BLaER1 (cell line): ENCODE measurements around the gene CYP17A1.

Experiments
- H3K27ac ChIP-seq: shearing (Covaris generic); formaldehyde crosslinking; 2 replicates; pipeline ENCODE4 v1.8.1; 2022
- H3K27me3 ChIP-seq: shearing (Covaris generic); formaldehyde crosslinking; 2 replicates; pipeline ENCODE4 v1.8.1; 2022
- H3K36me3 ChIP-seq: shearing (Covaris generic); formaldehyde crosslinking; 2 replicates; pipeline ENCODE4 v1.8.1; 2022
- H3K4me1 ChIP-seq: shearing (Covaris generic); formaldehyde crosslinking; 2 replicates; pipeline ENCODE4 v1.8.1; 2022
- H3K4me2 ChIP-seq: shearing (Covaris generic); formaldehyde crosslinking; 2 replicates; pipeline ENCODE4 v1.8.1; 2022
- H3K4me3 ChIP-seq: shearing (Covaris generic); formaldehyde crosslinking; 2 replicates; pipeline ENCODE4 v1.8.1; 2022
- H3K9ac ChIP-seq: shearing (Covaris generic); formaldehyde crosslinking; 2 replicates; pipeline ENCODE4 v1.8.1; 2022
- H3K9me3 ChIP-seq: shearing (Covaris generic); formaldehyde crosslinking; 2 replicates; pipeline ENCODE4 v1.8.1; 2022
- H4K20me1 ChIP-seq: shearing (Covaris generic); formaldehyde crosslinking; 2 replicates; pipeline ENCODE4 v1.8.1; 2022
- Cebpa-rat ChIP-seq: shearing (Covaris generic); IDR thresholded peaks from 2 replicates; pipeline ENCODE4 v1.8.1; 2022

CYP17A1 gene

DNA sequence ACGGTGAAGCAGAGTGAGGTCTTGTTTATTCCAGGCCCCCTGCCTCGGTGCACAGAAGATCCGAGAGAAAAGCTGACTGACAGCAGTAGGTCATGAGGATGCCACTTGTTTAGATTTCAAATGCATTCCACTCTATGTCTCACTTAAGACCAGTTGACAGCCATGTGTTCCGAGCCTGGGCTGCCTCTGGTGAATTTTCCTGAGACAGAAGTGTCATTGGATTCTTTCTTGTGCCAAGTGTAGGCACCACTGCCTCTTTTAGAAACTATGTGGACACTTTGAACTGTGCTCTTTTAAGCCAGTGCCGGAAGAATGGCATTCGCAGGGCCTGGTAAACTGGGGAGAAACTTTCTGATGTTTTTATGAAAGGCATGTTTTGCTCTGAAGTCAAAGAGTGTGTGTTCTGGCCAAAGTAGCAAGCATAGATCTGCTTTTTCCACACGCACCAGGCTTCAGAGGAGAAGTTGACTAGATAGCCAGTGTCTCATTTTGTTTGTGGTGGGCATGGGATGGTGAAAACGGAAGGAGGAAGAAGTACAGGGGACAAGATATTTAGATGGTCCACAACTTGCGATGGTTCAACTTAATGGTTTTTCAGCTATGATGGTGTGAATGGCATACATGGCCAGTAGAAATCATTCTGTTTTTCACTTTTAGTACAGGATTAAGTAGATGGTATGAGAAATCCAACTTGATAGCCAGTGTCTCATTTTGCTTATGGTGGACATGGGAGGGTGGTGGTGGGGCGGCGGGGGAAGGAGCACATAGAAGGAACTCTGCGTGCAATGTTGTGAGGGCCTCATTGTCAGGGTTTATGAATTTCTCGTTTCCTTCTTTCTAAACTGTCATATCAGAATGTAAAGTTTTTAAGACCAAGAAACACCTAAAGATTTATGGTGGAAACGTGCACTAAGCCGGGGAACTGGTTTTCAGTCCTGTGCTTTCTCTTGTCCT is 41.5 kb downstream of the CYP17A1 start:
- H3K4me2 ChIP-seq = peak overlapping the region; percentile 76
- peak overlapping the region; percentile 57 for H3K27ac ChIP-seq
- H3K4me1 ChIP-seq = peaks cover 59% of the 10 kb centered on the region
- no peak overlapping the region for H3K4me3 ChIP-seq
- peak overlapping the region; percentile 9; the same call in 1 of the 2 replicates for H3K9ac ChIP-seq
- peaks cover 14% of the 10 kb centered on the region; the same call in 1 of the 2 replicates for H4K20me1 ChIP-seq
- H3K9me3 ChIP-seq = no peaks in the 10 kb centered on the region
- no peaks in the 10 kb centered on the region for H3K27me3 ChIP-seq
- no peak for TF ChIP-seq Cebpa-rat
- peaks cover 51% of the 10 kb centered on the region for H3K36me3 ChIP-seq

DNA sequence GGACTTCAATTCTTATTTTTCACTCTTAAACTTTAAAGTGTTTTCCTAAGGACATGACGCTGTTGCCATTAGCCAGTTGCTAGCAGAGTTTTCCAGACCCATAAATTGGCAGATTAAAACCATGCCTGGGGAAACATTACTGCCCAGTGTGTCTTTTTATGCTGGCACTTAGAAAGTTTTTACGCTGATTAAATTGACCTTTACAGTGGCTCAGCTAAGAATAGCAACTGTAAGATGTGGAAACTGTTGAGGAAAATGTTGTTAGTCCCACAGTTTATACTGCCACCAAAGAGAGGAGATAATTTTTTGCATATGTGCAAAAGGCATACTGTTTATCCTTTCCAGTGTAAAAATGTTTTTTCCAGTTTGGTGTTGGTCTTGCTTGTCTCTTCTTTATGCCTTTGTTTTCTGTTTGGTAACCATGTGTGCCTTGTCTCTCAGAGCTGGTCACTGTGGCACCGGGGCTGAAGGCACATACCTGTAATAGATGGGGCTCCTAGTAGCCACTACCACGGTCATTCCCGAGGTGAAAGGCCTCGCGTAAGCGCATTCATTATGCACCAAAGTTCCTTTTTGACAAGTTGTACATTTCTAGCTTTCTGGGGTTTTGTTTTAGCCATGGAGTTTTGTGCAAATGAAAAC is 45.3 kb downstream of the CYP17A1 start:
- Histone ChIP-seq H3K9me3 (peaks cover 18% of the 10 kb centered on the region; the same call in 1 of the 2 replicates), H3K27me3 (no peaks in the 10 kb centered on the region), H3K36me3 (peaks cover 31% of the 10 kb centered on the region), H4K20me1 (peaks cover 21% of the 10 kb centered on the region; the same call in 1 of the 2 replicates), H3K27ac (no peak overlapping the region), H3K4me2 (no peak overlapping the region), H3K4me3 (no peak overlapping the region), H3K9ac (no peak overlapping the region), H3K4me1 (peaks cover 37% of the 10 kb centered on the region)
- no peak for TF ChIP-seq Cebpa-rat

DNA sequence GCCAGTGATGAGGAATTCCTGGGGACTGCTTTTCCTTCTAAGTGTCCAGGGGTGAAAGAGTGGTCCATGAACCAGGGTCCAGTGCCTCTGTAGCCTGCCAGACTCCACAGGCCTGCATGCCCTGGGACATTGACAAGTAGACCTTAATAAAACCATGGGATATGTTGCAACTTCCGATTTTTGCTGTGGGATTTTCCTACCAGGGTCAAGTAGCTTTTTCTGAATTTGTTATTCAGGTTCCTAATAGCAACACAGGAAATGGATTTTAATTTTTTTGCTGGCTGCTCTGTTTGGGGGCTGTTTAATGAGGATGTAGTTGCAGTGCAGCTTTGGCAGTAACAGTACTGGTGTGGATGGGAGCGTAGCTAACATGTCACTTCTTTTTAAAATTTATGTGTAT is 51.4 kb downstream of the CYP17A1 start:
- no peaks in the 10 kb centered on the region for H3K27me3 ChIP-seq
- peaks cover 34% of the 10 kb centered on the region for H3K36me3 ChIP-seq
- no peak overlapping the region for H3K9ac ChIP-seq
- H3K4me2 ChIP-seq = peak overlapping the region; percentile 40
- peaks cover 21% of the 10 kb centered on the region; the same call in 1 of the 2 replicates for H3K9me3 ChIP-seq
- no peak for TF ChIP-seq Cebpa-rat
- H3K27ac ChIP-seq = no peak overlapping the region
- peaks cover 46% of the 10 kb centered on the region for H4K20me1 ChIP-seq
- H3K4me3 ChIP-seq = no peak overlapping the region
- peaks cover 27% of the 10 kb centered on the region for H3K4me1 ChIP-seq

DNA sequence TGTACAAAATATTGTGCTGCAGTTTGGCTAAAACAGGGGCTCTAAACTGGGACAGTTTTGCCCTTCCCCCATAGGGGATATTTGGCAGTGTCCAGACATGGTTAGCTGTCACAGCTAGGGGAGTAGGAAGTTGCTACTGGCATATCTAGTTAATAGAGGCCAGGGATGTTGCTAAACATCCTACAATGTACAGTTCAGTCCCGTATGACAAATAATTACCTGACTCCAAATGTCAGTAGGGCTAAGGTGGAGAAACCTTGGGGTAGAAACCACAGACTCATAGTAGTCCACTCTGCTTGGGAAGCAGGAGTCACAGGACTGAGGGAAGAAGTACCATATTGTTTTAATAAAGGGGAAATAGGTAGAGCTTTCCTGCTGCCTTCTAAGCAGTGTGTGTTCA is 53.6 kb downstream of the CYP17A1 start:
- peaks cover 32% of the 10 kb centered on the region for H3K36me3 ChIP-seq
- H3K9ac ChIP-seq = no peak overlapping the region
- H3K4me1 ChIP-seq = peaks cover 27% of the 10 kb centered on the region
- 0 out of 2 replicates have a peak, but pooled peaks cover 3% of the 10 kb centered on the region for H3K9me3 ChIP-seq
- H3K4me2 ChIP-seq = no peak overlapping the region
- H3K4me3 ChIP-seq = no peak overlapping the region
- no peaks in the 10 kb centered on the region for H3K27me3 ChIP-seq
- TF ChIP-seq Cebpa-rat = no peak
- H3K27ac ChIP-seq = no peak overlapping the region
- peaks cover 46% of the 10 kb centered on the region for H4K20me1 ChIP-seq

DNA sequence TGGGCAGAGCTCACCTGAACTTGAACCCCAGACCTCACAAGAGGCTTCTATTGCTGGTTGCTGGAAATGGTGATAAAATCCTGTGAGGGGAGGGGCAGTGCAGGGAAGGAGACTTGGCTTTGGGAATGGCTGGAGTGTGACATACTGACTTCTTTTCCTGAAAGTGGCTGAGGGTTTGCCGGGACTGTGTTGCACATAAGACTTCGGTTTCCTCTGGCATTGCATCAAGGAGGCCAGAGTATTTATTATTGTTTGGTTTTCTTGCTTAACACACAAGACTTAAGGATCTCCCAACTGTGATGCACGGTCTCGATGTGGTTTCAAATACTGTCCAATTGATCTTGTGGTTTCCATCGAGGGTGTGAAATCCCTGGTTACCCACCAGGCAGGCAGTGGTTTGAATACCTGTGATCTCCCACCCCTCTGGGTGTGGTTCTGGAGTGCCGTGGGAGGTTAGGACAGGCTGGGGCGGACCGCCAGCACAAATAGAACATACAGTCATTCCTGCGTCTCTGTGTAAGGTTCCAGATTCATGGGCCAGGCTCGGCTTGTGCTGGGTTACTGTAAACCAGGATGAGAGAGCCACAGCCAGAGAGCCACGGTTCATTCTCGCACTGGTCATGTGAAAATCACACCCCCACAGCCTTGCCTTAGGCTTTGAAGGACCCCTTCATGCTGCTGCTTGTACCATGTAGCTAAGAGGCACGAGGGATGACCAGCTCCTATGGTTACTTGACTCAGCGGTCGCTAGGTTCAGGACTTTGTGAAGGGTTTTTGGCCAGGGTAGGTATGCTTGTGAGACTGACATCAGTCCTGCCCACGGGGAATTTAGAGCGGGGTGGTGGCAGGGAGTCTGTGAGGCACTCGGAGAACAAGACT is 54.3 kb downstream of the CYP17A1 start:
- no peak overlapping the region for H3K9ac ChIP-seq
- no peak for TF ChIP-seq Cebpa-rat
- H4K20me1 ChIP-seq = peaks cover 46% of the 10 kb centered on the region
- 0 out of 2 replicates have a peak, but pooled peaks cover 3% of the 10 kb centered on the region for H3K9me3 ChIP-seq
- 0 out of 2 replicates have a peak overlapping the region, but pooled peaks have one; percentile 8 for H3K27ac ChIP-seq
- peaks cover 31% of the 10 kb centered on the region for H3K4me1 ChIP-seq
- H3K4me2 ChIP-seq = no peak overlapping the region
- no peak overlapping the region for H3K4me3 ChIP-seq
- H3K36me3 ChIP-seq = peaks cover 33% of the 10 kb centered on the region
- H3K27me3 ChIP-seq = no peaks in the 10 kb centered on the region

DNA sequence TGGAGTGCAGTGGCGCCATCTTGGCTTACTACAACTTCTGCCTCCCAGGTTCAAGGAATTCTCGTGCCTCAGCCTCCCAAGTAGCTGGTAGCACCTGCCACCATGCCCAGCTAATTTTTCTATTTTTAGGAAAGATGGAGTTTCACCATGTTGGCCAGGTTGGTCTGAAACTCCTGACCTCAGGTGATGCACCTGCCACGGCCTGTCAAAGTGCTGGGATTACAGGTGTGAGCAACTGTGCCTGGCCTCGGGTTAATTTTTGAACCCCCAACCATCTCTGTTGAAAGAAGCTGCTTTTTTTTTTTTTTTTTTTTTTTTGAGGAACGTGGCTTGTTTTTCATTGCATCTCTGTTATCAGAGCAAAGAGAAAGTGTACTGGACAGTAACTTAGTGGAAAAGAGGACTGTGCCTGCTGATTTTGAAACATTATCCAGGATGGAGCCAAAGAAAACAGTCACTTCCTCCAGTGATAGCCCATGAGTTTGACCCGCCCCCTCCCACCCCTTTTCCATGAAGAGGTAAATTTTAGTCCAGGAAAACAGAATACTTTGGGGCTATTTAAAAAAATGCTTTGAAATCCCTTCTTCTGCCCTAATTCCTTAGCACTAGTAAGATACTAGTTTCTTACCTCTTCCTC is 55.2 kb downstream of the CYP17A1 start:
- Histone ChIP-seq H3K27me3 (no peaks in the 10 kb centered on the region), H3K4me1 (peaks cover 40% of the 10 kb centered on the region), H3K9me3 (0 out of 2 replicates have a peak, but pooled peaks cover 3% of the 10 kb centered on the region), H3K4me3 (no peak overlapping the region), H3K9ac (no peak overlapping the region), H3K36me3 (peaks cover 36% of the 10 kb centered on the region), H3K4me2 (no peak overlapping the region), H3K27ac (0 out of 2 replicates have a peak overlapping the region, but pooled peaks have one; percentile 8), H4K20me1 (peaks cover 40% of the 10 kb centered on the region)
- TF ChIP-seq Cebpa-rat = no peak

DNA sequence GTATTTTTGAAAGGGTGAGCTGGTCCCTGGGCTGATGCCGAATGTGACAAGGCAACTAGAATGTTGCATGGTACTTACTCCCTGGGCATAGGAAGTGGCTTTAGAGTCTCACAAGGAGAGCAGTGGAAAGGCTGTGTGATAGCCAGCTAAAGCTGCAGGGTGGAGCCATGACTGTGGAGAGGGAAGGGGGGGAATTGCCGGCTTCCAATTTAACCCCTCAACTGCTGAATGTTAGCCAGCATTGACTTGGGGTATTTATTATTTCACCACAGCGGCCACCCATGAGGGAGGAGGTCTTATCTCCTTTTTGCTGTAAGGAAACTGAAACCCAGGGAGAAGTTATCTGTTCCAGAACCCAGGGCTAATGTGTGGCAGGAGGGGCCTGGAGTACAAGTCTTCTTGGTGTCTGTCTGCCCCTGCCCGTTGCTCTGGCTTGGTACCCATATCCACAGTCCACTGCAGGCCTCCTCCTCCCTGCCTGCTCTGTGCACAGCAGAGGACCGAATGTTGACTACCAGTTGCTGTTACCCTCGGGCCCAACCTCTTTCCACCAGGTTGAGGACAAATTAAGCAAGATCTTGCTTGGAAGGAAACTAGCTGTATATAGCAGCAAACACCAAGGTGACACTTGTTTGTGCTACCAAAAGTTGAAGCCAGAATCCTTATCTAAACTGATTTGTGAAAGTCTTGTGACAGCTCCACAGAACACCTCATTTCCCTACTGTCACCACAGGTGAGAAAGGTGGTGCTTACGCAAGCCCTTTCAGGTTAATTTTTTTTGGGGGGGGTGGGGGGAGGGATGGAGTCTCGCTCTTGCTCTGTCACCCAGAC is 55.9 kb downstream of the CYP17A1 start:
- Histone ChIP-seq H3K9me3 (0 out of 2 replicates have a peak, but pooled peaks cover 3% of the 10 kb centered on the region), H3K27me3 (no peaks in the 10 kb centered on the region), H3K27ac (no peak overlapping the region), H4K20me1 (peaks cover 33% of the 10 kb centered on the region), H3K4me3 (no peak overlapping the region), H3K36me3 (peaks cover 36% of the 10 kb centered on the region), H3K9ac (no peak overlapping the region), H3K4me2 (no peak overlapping the region), H3K4me1 (peaks cover 46% of the 10 kb centered on the region)
- TF ChIP-seq Cebpa-rat = no peak
